ENCODE results near the gene PPP2R5A.

DNA sequence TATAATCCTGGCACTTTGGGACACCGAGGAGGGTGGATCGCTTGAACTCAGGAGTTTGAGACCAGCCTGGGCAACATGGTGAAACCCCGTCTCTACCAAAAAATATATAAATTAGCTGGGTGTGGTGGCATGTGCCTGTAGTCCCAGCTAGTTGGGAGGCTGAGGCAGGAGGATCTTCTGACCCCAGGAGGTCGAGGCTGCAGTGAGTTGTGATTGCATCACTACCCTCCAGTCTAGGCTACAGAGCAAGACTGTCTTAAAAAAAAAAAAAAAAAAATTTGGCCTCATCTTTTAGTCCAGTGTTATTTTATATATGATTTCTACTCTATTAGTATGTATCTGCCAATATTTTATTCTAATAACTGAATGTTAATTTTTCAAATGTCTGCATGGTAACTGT, 59.7 kb downstream of the PPP2R5A start:
- TF ChIP-seq TAF1 (IDR thresholded peaks at IDR 0.05; ENCODE audit: low read depth) (no peak), RAD21 (IDR thresholded peaks at IDR 0.05; ENCODE audit: low read depth) (no peak), REST (IDR thresholded peaks at IDR 0.05; ENCODE audit: low read depth) (no peak), TCF12 (IDR thresholded peaks at IDR 0.05; ENCODE audit: low read depth) (no peak), MAX (IDR thresholded peaks at IDR 0.05) (no peak), NFIC (IDR thresholded peaks at IDR 0.05) (no peak), USF1 (IDR thresholded peaks at IDR 0.05) (no peak)
